DND-41 (cell line): ENCODE measurements around the gene ZNF222.

Experiments
- ATAC-seq: fragments of 200-7000 bp; cut with Tn5 transposase; 3 replicates; pipeline ENCODE4 v1.9.1; 2021; ENCODE audit warnings: low read depth; ENCODE audit not compliant: insufficient read depth
- DNase-seq: peaks from one replicate; pipeline ENCODE4 v3.0.0-alpha.2; 2020
- H2AFZ ChIP-seq: 2 replicates; pipeline ENCODE4 v1.6.0; 2012; ENCODE audit warnings: low read depth, low read length
- H3K27ac ChIP-seq: 2 replicates; pipeline ENCODE4 v1.5.1; 2012; ENCODE audit warnings: low read length, inconsistent platforms
- H3K27me3 ChIP-seq: fragments of 200-600 bp; sonication (generic); 2 replicates; pipeline ENCODE4 v1.6.0; 2012; ENCODE audit warnings: low read length, mild to moderate bottlenecking, inconsistent platforms; ENCODE audit not compliant: insufficient read depth, poor library complexity
- H3K36me3 ChIP-seq: 2 replicates; pipeline ENCODE4 v1.5.1; 2012; ENCODE audit warnings: low read length, inconsistent platforms; ENCODE audit not compliant: insufficient read depth
- H3K4me1 ChIP-seq: 2 replicates; pipeline ENCODE4 v1.5.1; 2012; ENCODE audit warnings: mild to moderate bottlenecking, low read length; ENCODE audit not compliant: insufficient read depth
- H3K4me2 ChIP-seq: 2 replicates; pipeline ENCODE4 v1.6.0; 2012; ENCODE audit warnings: mild to moderate bottlenecking, moderate library complexity, low read length, inconsistent platforms; ENCODE audit not compliant: insufficient read depth
- H3K4me3 ChIP-seq, 2 experiments: fragments of 200-600 bp in 1 of 2; shearing (Covaris generic) in 1 of 2; 2 replicates each; pipeline ENCODE4 v1.5.1; 2012 to 2016; ENCODE audit warnings: inconsistent platforms in 2 of 2, low read length in 2 of 2, mild to moderate bottlenecking in 2 of 2, low read depth in 1 of 2, moderate library complexity in 1 of 2
- H3K79me2 ChIP-seq: 2 replicates; pipeline ENCODE4 v1.6.0; 2012; ENCODE audit warnings: low read length, inconsistent platforms; ENCODE audit not compliant: insufficient read depth
- H3K9ac ChIP-seq: 2 replicates; pipeline ENCODE4 v1.6.0; 2012; ENCODE audit warnings: low read depth, mild to moderate bottlenecking, inconsistent platforms, low read length, moderate library complexity
- H3K9me3 ChIP-seq: 2 replicates; pipeline ENCODE4 v1.5.1; 2012; ENCODE audit warnings: low read length, moderate library complexity, mild to moderate bottlenecking, inconsistent platforms; ENCODE audit not compliant: insufficient read depth, severe bottlenecking
- H4K20me1 ChIP-seq: 2 replicates; pipeline ENCODE4 v1.6.0; 2012; ENCODE audit warnings: low read length; ENCODE audit not compliant: insufficient read depth
- CTCF ChIP-seq: IDR thresholded peaks from 2 replicates; pipeline ENCODE4 v1.5.1; 2012; ENCODE audit warnings: borderline replicate concordance, low read length, moderate library complexity, mild to moderate bottlenecking; ENCODE audit not compliant: poor library complexity, severe bottlenecking; ENCODE audit errors: extremely low read depth
- EZH2 ChIP-seq: IDR thresholded peaks from 3 replicates; pipeline ENCODE4 v1.6.1; 2012; ENCODE audit warnings: borderline replicate concordance, low read depth, mild to moderate bottlenecking, moderate library complexity, low read length, inconsistent platforms; ENCODE audit not compliant: severe bottlenecking

ZNF222 gene

GRCh38 chr19:43984687-43985000, 40.5 kb upstream of the ZNF222 start:
- ATAC-seq, result peak; percentile 16; the same call in 1 of the 3 replicates
- H4K20me1 ChIP-seq, result no peaks in the 10 kb centered on the region
- TF ChIP-seq CTCF (no peak), EZH2 (no peak)
- peak; percentile 16 for DNase-seq
- H3K36me3 ChIP-seq, result peaks cover 14% of the 10 kb centered on the region
- peak overlapping the region; percentile 86 for H3K9ac ChIP-seq
- H2AFZ ChIP-seq, result peak overlapping the region; percentile 81
- peaks cover 43% of the 10 kb centered on the region for H3K79me2 ChIP-seq
- peak overlapping the region; percentile 33 to 73 for H3K4me3 ChIP-seq
- H3K27ac ChIP-seq, result peak overlapping the region; percentile 82
- H3K27me3 ChIP-seq, result no peaks in the 10 kb centered on the region
- no peaks in the 10 kb centered on the region for H3K9me3 ChIP-seq
- H3K4me2 ChIP-seq, result peak overlapping the region; percentile 91
- peaks cover 24% of the 10 kb centered on the region for H3K4me1 ChIP-seq

- peaks cover 50% of the 10 kb centered on the region for H3K36me3 ChIP-seq
- ATAC-seq, result no peak
- no peak for DNase-seq
- H4K20me1 ChIP-seq, result no peaks in the 10 kb centered on the region
- peaks cover 9% of the 10 kb centered on the region for H3K4me1 ChIP-seq
- H2AFZ ChIP-seq, result no peak overlapping the region
- H3K9me3 ChIP-seq, result no peaks in the 10 kb centered on the region
- no peak overlapping the region for H3K4me2 ChIP-seq
- H3K27ac ChIP-seq, result no peak overlapping the region
- peaks cover 6% of the 10 kb centered on the region for H3K79me2 ChIP-seq
- H3K27me3 ChIP-seq, result no peaks in the 10 kb centered on the region
- H3K4me3 ChIP-seq, result no peak overlapping the region
- TF ChIP-seq EZH2 (no peak), CTCF (no peak)
- no peak overlapping the region for H3K9ac ChIP-seq
Observed at GRCh38 chr19:43997631-43998290, 27.4 kb upstream of the ZNF222 start.

GRCh38 chr19:44002212-44002565, 23.0 kb upstream of the ZNF222 start:
- Histone ChIP-seq H3K27ac (peak overlapping the region; percentile 96), H3K4me1 (peaks cover 21% of the 10 kb centered on the region), H3K79me2 (peaks cover 32% of the 10 kb centered on the region), H3K9ac (peak overlapping the region; percentile 82), H3K36me3 (peaks cover 17% of the 10 kb centered on the region), H3K4me2 (peak overlapping the region; percentile 92), H3K27me3 (no peaks in the 10 kb centered on the region), H3K4me3 (peak overlapping the region; percentile 92 to 95), H3K9me3 (peaks cover 3% of the 10 kb centered on the region), H2AFZ (peak overlapping the region; percentile 100), H4K20me1 (no peaks in the 10 kb centered on the region)
- ATAC-seq (no peak), DNase-seq (no peak)
- no peak for TF ChIP-seq CTCF
- no peak for TF ChIP-seq EZH2
